Measurements from ENCODE around the gene LCORL.

DNA sequence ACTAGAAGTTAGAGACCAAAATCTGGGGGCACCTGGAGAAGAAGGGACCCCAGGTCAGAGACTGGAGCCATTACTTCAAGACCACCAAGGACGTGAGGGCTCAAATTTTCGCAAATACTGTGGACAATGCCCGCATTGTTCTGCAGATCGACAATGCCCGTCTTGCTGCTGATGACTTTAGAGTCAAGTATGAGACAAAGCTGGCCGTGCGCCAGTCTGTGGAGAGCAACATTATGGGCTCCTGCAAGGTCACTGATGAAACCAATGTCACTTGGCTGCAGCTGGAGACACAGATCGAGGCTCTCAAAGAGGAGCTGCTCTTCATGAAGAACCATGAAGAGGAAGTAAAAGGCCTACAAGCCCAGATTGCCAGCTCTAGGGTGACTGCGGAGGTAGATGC lies 109.5 kb downstream of the LCORL start:
- TF ChIP-seq, protein P1, sequence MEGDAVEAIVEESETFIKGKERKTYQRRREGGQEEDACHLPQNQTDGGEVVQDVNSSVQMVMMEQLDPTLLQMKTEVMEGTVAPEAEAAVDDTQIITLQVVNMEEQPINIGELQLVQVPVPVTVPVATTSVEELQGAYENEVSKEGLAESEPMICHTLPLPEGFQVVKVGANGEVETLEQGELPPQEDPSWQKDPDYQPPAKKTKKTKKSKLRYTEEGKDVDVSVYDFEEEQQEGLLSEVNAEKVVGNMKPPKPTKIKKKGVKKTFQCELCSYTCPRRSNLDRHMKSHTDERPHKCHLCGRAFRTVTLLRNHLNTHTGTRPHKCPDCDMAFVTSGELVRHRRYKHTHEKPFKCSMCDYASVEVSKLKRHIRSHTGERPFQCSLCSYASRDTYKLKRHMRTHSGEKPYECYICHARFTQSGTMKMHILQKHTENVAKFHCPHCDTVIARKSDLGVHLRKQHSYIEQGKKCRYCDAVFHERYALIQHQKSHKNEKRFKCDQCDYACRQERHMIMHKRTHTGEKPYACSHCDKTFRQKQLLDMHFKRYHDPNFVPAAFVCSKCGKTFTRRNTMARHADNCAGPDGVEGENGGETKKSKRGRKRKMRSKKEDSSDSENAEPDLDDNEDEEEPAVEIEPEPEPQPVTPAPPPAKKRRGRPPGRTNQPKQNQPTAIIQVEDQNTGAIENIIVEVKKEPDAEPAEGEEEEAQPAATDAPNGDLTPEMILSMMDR (IDR thresholded peaks at IDR 0.05): no peak
- no peak for TF ChIP-seq POLR2A (IDR thresholded peaks at IDR 0.05)

Data from esophagus squamous epithelium (tissue), 4 donors.